Panc1 (cell line): ENCODE measurements around the gene GAL3ST1. TPM values are rescaled to one million over a fixed set of nuclear protein-coding genes. Genes with fewer than 3 reads are reported as not detected.

ENCODE experiments used
- ATAC-seq: fragments of 200-7000 bp; cut with Tn5 transposase; 2 replicates; pipeline ENCODE4 v1.9.1; 2020; ENCODE audit warnings: mild to moderate bottlenecking, moderate library complexity
- BruUV-seq: library from RNA; stranded (reverse); fragments of 400-500 nt; replicated peaks from 2 replicates; lab custom pipeline; 2021; lab: Mats Ljungman, UMichigan
- CTCF ChIA-PET: fragments of 300-600 bp; sonication (Branson Sonifier 250); formaldehyde crosslinking; loops from one replicate; lab custom pipeline; 2022; ENCODE audit warnings: antibody characterized with exemption; lab: Charles Lee
- POLR2A ChIA-PET: fragments of 300-600 bp; sonication (Branson Sonifier 250); formaldehyde crosslinking; loops from one replicate; lab custom pipeline; 2022; ENCODE audit warnings: antibody characterized with exemption; lab: Charles Lee
- DNase-seq: peaks from one replicate; pipeline ENCODE4 v3.0.0-alpha.2; 2010; ENCODE audit warnings: low read depth, low spot score
- H3K27ac ChIP-seq: 2 replicates; pipeline ENCODE4 v1.5.1; 2011; ENCODE audit warnings: mild to moderate bottlenecking, low read length, inconsistent platforms
- H3K27me3 ChIP-seq: fragments of 200-500 bp; sonication (Bioruptor generic); 2 replicates; pipeline ENCODE4 v1.6.0; 2014; ENCODE audit warnings: low read length, inconsistent platforms; ENCODE audit not compliant: control insufficient read depth, insufficient read depth
- H3K36me3 ChIP-seq: fragments of 200-500 bp; sonication (Bioruptor generic); 2 replicates; pipeline ENCODE4 v1.5.1; 2014; ENCODE audit warnings: inconsistent platforms, mild to moderate bottlenecking, low read length, moderate library complexity; ENCODE audit not compliant: control insufficient read depth, insufficient read depth
- H3K4me1 ChIP-seq: 2 replicates; pipeline ENCODE4 v1.5.1; 2011; ENCODE audit warnings: inconsistent platforms, mild to moderate bottlenecking, low read length, moderate library complexity; ENCODE audit not compliant: control insufficient read depth, insufficient read depth
- H3K4me3 ChIP-seq, 2 experiments: 2 replicates each; pipeline ENCODE4 v1.5.1; 2011 to 2012; ENCODE audit warnings: low read depth in 2 of 2, low read length in 2 of 2, mild to moderate bottlenecking in 2 of 2, inconsistent platforms in 1 of 2, moderate library complexity in 1 of 2
- H3K9me3 ChIP-seq: fragments of 200-500 bp; sonication (Bioruptor generic); 2 replicates; pipeline ENCODE4 v1.5.1; 2014; ENCODE audit warnings: low read depth, mild to moderate bottlenecking, inconsistent platforms, low read length, moderate library complexity; ENCODE audit not compliant: control insufficient read depth, insufficient read depth
- POLR2AphosphoS5 ChIP-seq: IDR thresholded peaks from 2 replicates; pipeline ENCODE4 v1.6.1; 2012; ENCODE audit warnings: mild to moderate bottlenecking, low read depth, low read length, moderate library complexity
- SIN3A ChIP-seq: IDR thresholded peaks from 2 replicates; pipeline ENCODE4 v1.6.1; 2012; ENCODE audit warnings: low read depth, mild to moderate bottlenecking, low read length, moderate library complexity, borderline replicate concordance; ENCODE audit not compliant: insufficient read depth
- TCF7L2 ChIP-seq: IDR thresholded peaks from 2 replicates; pipeline ENCODE4 v1.6.1; 2011; ENCODE audit warnings: mild to moderate bottlenecking, low read depth, low read length, inconsistent platforms
- in situ Hi-C: cut with HindIII; loops from 2 replicates; pipeline ENCODE4 v1.10.0; 2016; ENCODE audit warnings: low sequenced_read_pairs, low pct_unique_long_range_greater_than_20kb
- intact Hi-C: fragments of 100-400 bp; cut with micrococcal nuclease; formaldehyde crosslinking; loops from one replicate; pipeline ENCODE4 v1.10.0; 2022; ENCODE audit not compliant: unreplicated experiment
- total RNA-seq: library from RNA; stranded (reverse); gene quantifications from one replicate; pipeline ENCODE4 v1.2.1, GENCODE V29; 2021; ENCODE audit not compliant: unreplicated experiment
- TF ChIP-seq, protein P1 (sequence below): fragments of 450-650 bp; IDR thresholded peaks from 2 replicates; pipeline ENCODE4 v1.5.1; 2017; ENCODE audit warnings: mild to moderate bottlenecking
- TF ChIP-seq, protein P2 (sequence below), 2 experiments: IDR thresholded peaks; 2 replicates each; pipeline ENCODE4 v1.6.1; 2011 to 2012; ENCODE audit warnings: low read depth in 2 of 2, control low read depth in 1 of 2, low read length in 1 of 2, mild to moderate bottlenecking in 1 of 2, moderate library complexity in 1 of 2; ENCODE audit not compliant: insufficient read depth in 1 of 2

The GAL3ST1 gene
- total RNA-seq, 1 experiment from 2014 or later, result 1.1 TPM

- Histone ChIP-seq H3K4me1 (no peaks in the 10 kb centered on the region), H3K36me3 (no peaks in the 10 kb centered on the region), H3K9me3 (no peaks in the 10 kb centered on the region), H3K4me3 (no peak overlapping the region), H3K27ac (no peak overlapping the region), H3K27me3 (no peaks in the 10 kb centered on the region)
- intact Hi-C loops, result no loop called here
- BruUV-seq, result no TSS peak
- ChIA-PET CTCF (interaction anchor here (0.6 to 0.7 kb wide), 2 partner anchors 146 to 267 kb away, joined by 4 to 6 read pairs; no protein-coding TSS in a partner anchor), POLR2A (no interaction called here)
- no peak for DNase-seq
- in situ Hi-C loops, result no loop called here
- no peak for ATAC-seq
- TF ChIP-seq, protein P1, sequence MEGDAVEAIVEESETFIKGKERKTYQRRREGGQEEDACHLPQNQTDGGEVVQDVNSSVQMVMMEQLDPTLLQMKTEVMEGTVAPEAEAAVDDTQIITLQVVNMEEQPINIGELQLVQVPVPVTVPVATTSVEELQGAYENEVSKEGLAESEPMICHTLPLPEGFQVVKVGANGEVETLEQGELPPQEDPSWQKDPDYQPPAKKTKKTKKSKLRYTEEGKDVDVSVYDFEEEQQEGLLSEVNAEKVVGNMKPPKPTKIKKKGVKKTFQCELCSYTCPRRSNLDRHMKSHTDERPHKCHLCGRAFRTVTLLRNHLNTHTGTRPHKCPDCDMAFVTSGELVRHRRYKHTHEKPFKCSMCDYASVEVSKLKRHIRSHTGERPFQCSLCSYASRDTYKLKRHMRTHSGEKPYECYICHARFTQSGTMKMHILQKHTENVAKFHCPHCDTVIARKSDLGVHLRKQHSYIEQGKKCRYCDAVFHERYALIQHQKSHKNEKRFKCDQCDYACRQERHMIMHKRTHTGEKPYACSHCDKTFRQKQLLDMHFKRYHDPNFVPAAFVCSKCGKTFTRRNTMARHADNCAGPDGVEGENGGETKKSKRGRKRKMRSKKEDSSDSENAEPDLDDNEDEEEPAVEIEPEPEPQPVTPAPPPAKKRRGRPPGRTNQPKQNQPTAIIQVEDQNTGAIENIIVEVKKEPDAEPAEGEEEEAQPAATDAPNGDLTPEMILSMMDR, result no peak
- TF ChIP-seq, protein P2, sequence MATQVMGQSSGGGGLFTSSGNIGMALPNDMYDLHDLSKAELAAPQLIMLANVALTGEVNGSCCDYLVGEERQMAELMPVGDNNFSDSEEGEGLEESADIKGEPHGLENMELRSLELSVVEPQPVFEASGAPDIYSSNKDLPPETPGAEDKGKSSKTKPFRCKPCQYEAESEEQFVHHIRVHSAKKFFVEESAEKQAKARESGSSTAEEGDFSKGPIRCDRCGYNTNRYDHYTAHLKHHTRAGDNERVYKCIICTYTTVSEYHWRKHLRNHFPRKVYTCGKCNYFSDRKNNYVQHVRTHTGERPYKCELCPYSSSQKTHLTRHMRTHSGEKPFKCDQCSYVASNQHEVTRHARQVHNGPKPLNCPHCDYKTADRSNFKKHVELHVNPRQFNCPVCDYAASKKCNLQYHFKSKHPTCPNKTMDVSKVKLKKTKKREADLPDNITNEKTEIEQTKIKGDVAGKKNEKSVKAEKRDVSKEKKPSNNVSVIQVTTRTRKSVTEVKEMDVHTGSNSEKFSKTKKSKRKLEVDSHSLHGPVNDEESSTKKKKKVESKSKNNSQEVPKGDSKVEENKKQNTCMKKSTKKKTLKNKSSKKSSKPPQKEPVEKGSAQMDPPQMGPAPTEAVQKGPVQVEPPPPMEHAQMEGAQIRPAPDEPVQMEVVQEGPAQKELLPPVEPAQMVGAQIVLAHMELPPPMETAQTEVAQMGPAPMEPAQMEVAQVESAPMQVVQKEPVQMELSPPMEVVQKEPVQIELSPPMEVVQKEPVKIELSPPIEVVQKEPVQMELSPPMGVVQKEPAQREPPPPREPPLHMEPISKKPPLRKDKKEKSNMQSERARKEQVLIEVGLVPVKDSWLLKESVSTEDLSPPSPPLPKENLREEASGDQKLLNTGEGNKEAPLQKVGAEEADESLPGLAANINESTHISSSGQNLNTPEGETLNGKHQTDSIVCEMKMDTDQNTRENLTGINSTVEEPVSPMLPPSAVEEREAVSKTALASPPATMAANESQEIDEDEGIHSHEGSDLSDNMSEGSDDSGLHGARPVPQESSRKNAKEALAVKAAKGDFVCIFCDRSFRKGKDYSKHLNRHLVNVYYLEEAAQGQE (IDR thresholded peaks at IDR 0.05; ENCODE audit: insufficient read depth in 1 of 2, low read depth in 2 of 2, low read length in 1 of 2), result no peak
- TF ChIP-seq SIN3A (no peak), POLR2AphosphoS5 (no peak), TCF7L2 (no peak)
These were observed 63.4 kb downstream of the GAL3ST1 start for GRCh38 chr22:30511109-30511508.

DNA sequence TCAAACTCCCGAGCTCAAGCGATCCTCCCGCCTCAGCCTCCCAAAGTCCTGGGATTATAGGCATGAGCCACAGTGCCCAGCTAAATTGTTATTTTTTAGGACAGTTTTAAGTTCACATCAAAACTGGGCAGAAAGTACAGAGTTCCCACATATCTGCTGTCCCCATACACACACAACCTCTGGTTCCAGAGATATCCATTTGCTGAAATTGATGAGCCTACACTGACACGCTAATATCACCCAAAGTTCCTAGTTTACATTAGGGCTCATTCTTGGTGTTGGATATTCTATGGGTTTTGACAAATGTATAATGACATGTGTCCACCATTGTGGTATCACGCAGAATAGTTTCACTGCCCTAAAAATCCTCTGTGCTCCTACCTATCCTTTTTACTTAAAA lies 66.2 kb downstream of the GAL3ST1 start:
- BruUV-seq, result no TSS peak
- in situ Hi-C loops, result no loop called here
- ATAC-seq (no peak), DNase-seq (no peak)
- no peaks in the 10 kb centered on the region for H3K27me3 ChIP-seq
- H3K27ac ChIP-seq, result no peak overlapping the region
- ChIA-PET CTCF (no interaction called here), POLR2A (no interaction called here)
- intact Hi-C loops, result no loop called here
- no peak overlapping the region for H3K4me3 ChIP-seq
- no peaks in the 10 kb centered on the region for H3K4me1 ChIP-seq
- no peaks in the 10 kb centered on the region for H3K9me3 ChIP-seq
- TF ChIP-seq, protein P2 (IDR thresholded peaks at IDR 0.05; ENCODE audit: insufficient read depth in 1 of 2, low read depth in 2 of 2, low read length in 1 of 2), result no peak
- TF ChIP-seq SIN3A (no peak), POLR2AphosphoS5 (no peak), TCF7L2 (no peak)
- TF ChIP-seq, protein P1, result no peak
- H3K36me3 ChIP-seq, result peaks cover 3% of the 10 kb centered on the region; the same call in 1 of the 2 replicates
